ENCODE data around the gene SSBP3. TPM values are rescaled to one million over a fixed set of nuclear protein-coding genes. Genes with fewer than 3 reads are reported as not detected.
"Not testable (repeated sequence)": the region's sequence is repeated elsewhere in the genome, so short reads cannot be mapped to it uniquely, and the experiment has no call there.

SSBP3 gene
- total RNA-seq, 1 experiment from 2014 or later, result 115 TPM

DNA sequence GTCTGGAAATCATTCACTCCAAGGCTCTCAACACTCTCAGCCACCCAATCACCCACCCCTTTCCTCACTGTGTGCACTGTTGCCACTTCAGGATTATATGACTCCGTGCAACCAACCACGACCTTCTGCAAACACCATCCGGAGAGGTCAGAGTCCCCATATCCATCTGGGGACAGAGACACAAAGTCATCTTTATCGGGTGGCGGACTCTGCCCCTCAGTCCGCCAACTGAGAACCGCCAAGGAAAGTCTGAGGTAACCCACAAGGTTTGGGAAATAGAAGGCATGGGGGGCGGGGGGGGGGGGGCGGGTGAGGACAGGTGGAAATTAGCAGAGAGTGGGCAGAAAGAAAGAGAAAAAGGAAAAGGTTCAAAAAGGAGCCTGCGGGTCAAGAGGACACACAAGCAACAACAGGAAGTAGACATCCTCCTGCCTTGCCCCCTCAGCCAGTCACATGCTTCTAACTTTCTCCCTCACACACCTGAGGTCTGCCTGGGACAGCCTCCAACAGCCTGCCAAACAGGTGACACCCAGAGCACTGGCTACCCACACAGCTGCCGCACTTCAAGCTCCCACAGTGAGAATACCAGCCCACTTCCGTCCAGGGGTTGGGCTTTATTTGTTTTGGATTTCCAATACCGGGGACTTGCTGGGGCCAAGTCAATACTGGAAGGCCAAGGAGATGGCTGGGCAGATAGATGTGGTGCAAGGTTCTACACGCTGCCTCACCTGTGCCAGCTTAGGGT is 58.1 kb downstream of the SSBP3 start (continued):
- TF ChIP-seq HMGXB4 (CRISPR knock-in tag; IDR thresholded peaks at IDR 0.05) (no peak), HMGA2 (CRISPR knock-in tag; IDR thresholded peaks at IDR 0.05) (no peak), FOXK1 (CRISPR knock-in tag; IDR thresholded peaks at IDR 0.05) (no peak), ZBTB21 (CRISPR knock-in tag; IDR thresholded peaks at IDR 0.05; ENCODE audit: borderline replicate concordance) (no peak)

GRCh38 chr1:54347261-54347954 is 58.8 kb downstream of the SSBP3 start:
- Mint-ChIP-seq H3K27me3 (ENCODE audit: low read depth) (no peaks in the 10 kb centered on the region), H3K4me1 (peaks cover 81% of the 10 kb centered on the region), H3K36me3 (peaks cover 2% of the 10 kb centered on the region; the same call in 1 of the 2 replicates), H3K9me3 (no peaks in the 10 kb centered on the region), H3K4me3 (no peak overlapping the region), H3K27ac (peak overlapping the region; percentile 39)
- ATAC-seq, result no peak
- ChIA-PET POLR2A (no interaction called here), CTCF (no interaction called here)
- DNase-seq (ENCODE audit: low spot score), result no peak
- TF ChIP-seq ETV6 (CRISPR knock-in tag; IDR thresholded peaks at IDR 0.05), result no peak
- no peak for TF ChIP-seq RELA (CRISPR knock-in tag; IDR thresholded peaks at IDR 0.05; ENCODE audit: borderline replicate concordance)
- 0 out of 2 replicates have a peak, but pooled peaks have one; percentile 14 for TF ChIP-seq ZNF121 (CRISPR knock-in tag; IDR thresholded peaks at IDR 0.05)
- TF ChIP-seq, protein P1, sequence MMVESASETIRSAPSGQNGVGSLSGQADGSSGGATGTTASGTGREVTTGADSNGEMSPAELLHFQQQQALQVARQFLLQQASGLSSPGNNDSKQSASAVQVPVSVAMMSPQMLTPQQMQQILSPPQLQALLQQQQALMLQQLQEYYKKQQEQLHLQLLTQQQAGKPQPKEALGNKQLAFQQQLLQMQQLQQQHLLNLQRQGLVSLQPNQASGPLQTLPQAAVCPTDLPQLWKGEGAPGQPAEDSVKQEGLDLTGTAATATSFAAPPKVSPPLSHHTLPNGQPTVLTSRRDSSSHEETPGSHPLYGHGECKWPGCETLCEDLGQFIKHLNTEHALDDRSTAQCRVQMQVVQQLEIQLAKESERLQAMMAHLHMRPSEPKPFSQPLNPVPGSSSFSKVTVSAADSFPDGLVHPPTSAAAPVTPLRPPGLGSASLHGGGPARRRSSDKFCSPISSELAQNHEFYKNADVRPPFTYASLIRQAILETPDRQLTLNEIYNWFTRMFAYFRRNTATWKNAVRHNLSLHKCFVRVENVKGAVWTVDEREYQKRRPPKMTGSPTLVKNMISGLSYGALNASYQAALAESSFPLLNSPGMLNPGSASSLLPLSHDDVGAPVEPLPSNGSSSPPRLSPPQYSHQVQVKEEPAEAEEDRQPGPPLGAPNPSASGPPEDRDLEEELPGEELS (CRISPR knock-in tag; IDR thresholded peaks at IDR 0.05), result no peak
- no peak for TF ChIP-seq TCF7 (CRISPR knock-in tag; IDR thresholded peaks at IDR 0.05; ENCODE audit: low read depth)

- peak overlapping the region; percentile 86 for H3K27ac Mint-ChIP-seq
- H3K9me3 Mint-ChIP-seq; H3K4me3 Mint-ChIP-seq; H3K36me3 Mint-ChIP-seq; H3K27me3 Mint-ChIP-seq (ENCODE audit: low read depth); DNase-seq (ENCODE audit: low spot score); ATAC-seq: not testable (repeated sequence)
- POLR2A ChIA-PET, result interaction anchor here (1.0 kb wide), 1 partner anchor 61 kb away, joined by 3 read pairs; the partner anchor contains the start of gene SSBP3
- CTCF ChIA-PET, result interaction anchor here (0.7 to 1.1 kb wide), 3 partner anchors 11 to 35 kb away, joined by 3 to 6 read pairs (median 3); no protein-coding TSS in a partner anchor
- peaks cover 81% of the 10 kb centered on the region for H3K4me1 Mint-ChIP-seq
These were observed 60.6 kb downstream of the SSBP3 start for GRCh38 chr1:54345548-54345947.

- Mint-ChIP-seq H3K27ac (peak overlapping the region; percentile 86), H3K36me3 (no peaks in the 10 kb centered on the region; the same call in 1 of the 2 replicates), H3K4me3 (no peak overlapping the region), H3K4me1 (peaks cover 81% of the 10 kb centered on the region), H3K9me3 (no peaks in the 10 kb centered on the region), H3K27me3 (ENCODE audit: low read depth) (no peaks in the 10 kb centered on the region; the same call in 1 of the 2 replicates)
- 0 out of 2 replicates have a peak, but pooled peaks have one; percentile 5 for ATAC-seq
- no peak for TF ChIP-seq IRF2 (CRISPR knock-in tag; IDR thresholded peaks at IDR 0.05; ENCODE audit: borderline replicate concordance, low read depth)
- no peak for TF ChIP-seq ERG (CRISPR knock-in tag; IDR thresholded peaks at IDR 0.05)
- no peak for TF ChIP-seq SMAD3 (CRISPR knock-in tag; IDR thresholded peaks at IDR 0.05; ENCODE audit: borderline replicate concordance)
- no peak for TF ChIP-seq RELA (CRISPR knock-in tag; IDR thresholded peaks at IDR 0.05; ENCODE audit: borderline replicate concordance)
- no peak for TF ChIP-seq ZNF219 (CRISPR knock-in tag; IDR thresholded peaks at IDR 0.05; ENCODE audit: borderline replicate concordance)
- POLR2A ChIA-PET, result interaction anchor here (1.0 kb wide), 1 partner anchor 61 kb away, joined by 3 read pairs; the partner anchor contains the start of gene SSBP3
- no peak for DNase-seq (ENCODE audit: low spot score)
- CTCF ChIA-PET, result interaction anchor here (0.7 to 1.1 kb wide), 3 partner anchors 11 to 34 kb away, joined by 3 to 6 read pairs (median 3); no protein-coding TSS in a partner anchor
These were observed 61.1 kb downstream of the SSBP3 start for GRCh38 chr1:54345116-54345515.

Data from WTC11 (cell line).